Regular cardiac myocyte (primary cell): ENCODE results near the gene WFDC9. TPM values are rescaled to one million over a fixed set of nuclear protein-coding genes. Genes with fewer than 3 reads are reported as not detected.

Source experiments
- total RNA-seq: library from RNA; depleted of rRNA; stranded (reverse); fragments of >200 nt; gene quantifications from 2 replicates; pipeline ENCODE4 v1.2.3, GENCODE V29; 2014

Gene WFDC9
- not detected in 2 replicates for total RNA-seq

GRCh38 chr20:45631184-45631583, at the start of gene WFDC9:
Gene WFDC9, minus strand, starts transcription at chr20:45631284. Its CDS starts 21,103 bp downstream, at chr20:45610181.

GRCh38 chr20:45670139-45670538, 39.1 kb upstream of the WFDC9 start, which contains the start of gene WFDC11:
Gene WFDC11, minus strand, starts transcription at chr20:45670239. Its CDS starts 19,639 bp downstream, at chr20:45650600.

GRCh38 chr20:45629496-45630100, 1.5 kb downstream of the WFDC9 start, which contains the start of gene WFDC10A:
Gene WFDC10A, plus strand, starts transcription at chr20:45629739. Its CDS starts 75 bp downstream, at chr20:45629814.

GRCh38 chr20:45579184-45579583, 51.9 kb downstream of the WFDC9 start, which contains the start of gene WFDC8:
Gene WFDC8, minus strand, starts transcription at chr20:45579284. Its CDS starts 37 bp downstream, at chr20:45579247.

Other genes starting within 250 kb of the WFDC9 start
- gene DBNDD2, start 223.0 kb downstream of the WFDC9 start, total RNA-seq: 1.4 and 3.5 TPM in 2 replicates
- 11.9 and 24.0 TPM in 2 replicates for gene PIGT, start 215.1 kb downstream of the WFDC9 start, total RNA-seq
- not detected in 2 replicates for gene WFDC2, start 161.5 kb downstream of the WFDC9 start, total RNA-seq
- gene SPINT3, start 115.7 kb downstream of the WFDC9 start, total RNA-seq: not detected in 2 replicates
- gene WFDC6, start 91.8 kb downstream of the WFDC9 start, total RNA-seq: not detected in 2 replicates
- gene EPPIN, start 83.9 kb downstream of the WFDC9 start, total RNA-seq: not detected in 2 replicates
- gene WFDC8, start 52.0 kb downstream of the WFDC9 start, total RNA-seq: not detected in 2 replicates
- not detected in 2 replicates for gene WFDC10A, start 1.5 kb downstream of the WFDC9 start, total RNA-seq
- gene WFDC11, start 39.0 kb upstream of the WFDC9 start, total RNA-seq: not detected in 2 replicates
- not detected in 2 replicates for gene WFDC13, start 70.8 kb upstream of the WFDC9 start, total RNA-seq
- not detected in 2 replicates for gene WFDC10B, start 73.7 kb upstream of the WFDC9 start, total RNA-seq
- gene SPINT4, start 91.1 kb upstream of the WFDC9 start, total RNA-seq: not detected in 2 replicates
- 0.19 and 0.56 TPM in 2 replicates for gene WFDC3, start 160.6 kb upstream of the WFDC9 start, total RNA-seq
- 8.7 and 25.9 TPM in 2 replicates for gene DNTTIP1, start 160.7 kb upstream of the WFDC9 start, total RNA-seq
- 7.9 and 46.4 TPM in 2 replicates for gene UBE2C, start 181.4 kb upstream of the WFDC9 start, total RNA-seq
- gene TNNC2, start 196.0 kb upstream of the WFDC9 start, total RNA-seq: 0.56 TPM in 1 of 2 replicates, not detected in the other
- 33.4 and 44.0 TPM in 2 replicates for gene SNX21, start 202.5 kb upstream of the WFDC9 start, total RNA-seq
- 33.4 and 35.5 TPM in 2 replicates for gene ACOT8, start 226.1 kb upstream of the WFDC9 start, total RNA-seq
- gene ZSWIM3, start 226.3 kb upstream of the WFDC9 start, total RNA-seq: 3.7 and 5.4 TPM in 2 replicates
- gene ZSWIM1, start 249.9 kb upstream of the WFDC9 start, total RNA-seq: 3.4 and 4.4 TPM in 2 replicates